ENCODE data around the gene DISP3. TPM values are rescaled to one million over a fixed set of nuclear protein-coding genes. Genes with fewer than 3 reads are reported as not detected.

The DISP3 gene
- total RNA-seq, 2 experiments from 2014 or later, result 0.97 to 1.7 TPM

DNA sequence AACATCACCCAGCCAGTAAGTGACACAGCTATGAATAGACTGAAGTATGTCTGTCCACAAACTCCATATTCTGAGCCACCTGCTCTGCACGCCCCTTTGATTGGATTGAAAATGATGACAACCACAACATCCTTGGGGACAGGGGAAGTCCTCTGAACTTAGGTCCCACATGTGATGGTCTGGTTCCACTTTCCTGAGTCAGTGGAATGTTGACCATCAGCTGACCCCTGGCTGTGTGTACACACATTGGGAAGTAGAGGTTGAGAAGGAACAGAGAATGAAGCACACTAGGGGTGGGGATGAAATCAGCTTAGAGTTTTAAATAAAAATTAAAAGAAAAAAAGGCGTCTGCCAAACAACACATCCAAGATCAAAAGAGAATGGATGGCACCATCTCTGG lies 8.0 kb upstream of the DISP3 start:
- intact Hi-C loops (cut with micrococcal nuclease; ENCODE audit: unreplicated experiment), result no loop called here
- Histone ChIP-seq H3K36me3 (ENCODE audit: insufficient read depth, low read length) (no peaks in the 10 kb centered on the region), H3K9me3 (ENCODE audit: low read length) (no peaks in the 10 kb centered on the region), H3K79me2 (ENCODE audit: insufficient read depth, low read depth, low read length) (no peaks in the 10 kb centered on the region), H3K4me2 (ENCODE audit: low read length) (no peak overlapping the region), H4K20me1 (ENCODE audit: insufficient read depth, low read length) (no peaks in the 10 kb centered on the region), H3K4me3 (ENCODE audit: low read depth, low read length, poor library complexity, severe bottlenecking) (no peak overlapping the region), H3K4me1 (ENCODE audit: insufficient read depth, low read length, poor library complexity, severe bottlenecking) (no peaks in the 10 kb centered on the region), H3K27ac (ENCODE audit: low read depth, low read length, poor library complexity, severe bottlenecking) (no peak overlapping the region), H3K9me2 (ENCODE audit: insufficient read depth, low read length) (no peaks in the 10 kb centered on the region), H2AFZ (ENCODE audit: low read length) (no peak overlapping the region)
- ChIA-PET CTCF (ENCODE audit: unreplicated experiment) (no interaction called here), POLR2A (no interaction called here)
- BruUV-seq (replicated peaks), result no TSS peak
- DNase-seq (ENCODE audit: low spot score), result no peak
- TF ChIP-seq, protein P1, sequence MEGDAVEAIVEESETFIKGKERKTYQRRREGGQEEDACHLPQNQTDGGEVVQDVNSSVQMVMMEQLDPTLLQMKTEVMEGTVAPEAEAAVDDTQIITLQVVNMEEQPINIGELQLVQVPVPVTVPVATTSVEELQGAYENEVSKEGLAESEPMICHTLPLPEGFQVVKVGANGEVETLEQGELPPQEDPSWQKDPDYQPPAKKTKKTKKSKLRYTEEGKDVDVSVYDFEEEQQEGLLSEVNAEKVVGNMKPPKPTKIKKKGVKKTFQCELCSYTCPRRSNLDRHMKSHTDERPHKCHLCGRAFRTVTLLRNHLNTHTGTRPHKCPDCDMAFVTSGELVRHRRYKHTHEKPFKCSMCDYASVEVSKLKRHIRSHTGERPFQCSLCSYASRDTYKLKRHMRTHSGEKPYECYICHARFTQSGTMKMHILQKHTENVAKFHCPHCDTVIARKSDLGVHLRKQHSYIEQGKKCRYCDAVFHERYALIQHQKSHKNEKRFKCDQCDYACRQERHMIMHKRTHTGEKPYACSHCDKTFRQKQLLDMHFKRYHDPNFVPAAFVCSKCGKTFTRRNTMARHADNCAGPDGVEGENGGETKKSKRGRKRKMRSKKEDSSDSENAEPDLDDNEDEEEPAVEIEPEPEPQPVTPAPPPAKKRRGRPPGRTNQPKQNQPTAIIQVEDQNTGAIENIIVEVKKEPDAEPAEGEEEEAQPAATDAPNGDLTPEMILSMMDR (conservative IDR thresholded peaks at IDR 0.05; ENCODE audit: low read length), result no peak
- TF ChIP-seq EZH2phosphoT487 (IDR thresholded peaks at IDR 0.05; ENCODE audit: borderline replicate concordance, low read depth, low read length), result no peak

- H3K4me3 ChIP-seq (ENCODE audit: low read depth, low read length, poor library complexity, severe bottlenecking), result no peak overlapping the region
- H3K27ac ChIP-seq (ENCODE audit: low read depth, low read length, poor library complexity, severe bottlenecking), result no peak overlapping the region
- no peak for DNase-seq (ENCODE audit: low spot score)
- no peaks in the 10 kb centered on the region for H4K20me1 ChIP-seq (ENCODE audit: insufficient read depth, low read length)
- H3K79me2 ChIP-seq (ENCODE audit: insufficient read depth, low read depth, low read length), result no peaks in the 10 kb centered on the region
- no peak for TF ChIP-seq EZH2phosphoT487 (IDR thresholded peaks at IDR 0.05; ENCODE audit: borderline replicate concordance, low read depth, low read length)
- TF ChIP-seq, protein P1 (conservative IDR thresholded peaks at IDR 0.05; ENCODE audit: low read length), result no peak
- CTCF ChIA-PET (ENCODE audit: unreplicated experiment), result no interaction called here
- H3K4me1 ChIP-seq (ENCODE audit: insufficient read depth, low read length, poor library complexity, severe bottlenecking), result no peaks in the 10 kb centered on the region
- no peak overlapping the region for H2AFZ ChIP-seq (ENCODE audit: low read length)
- H3K9me2 ChIP-seq (ENCODE audit: insufficient read depth, low read length), result no peaks in the 10 kb centered on the region
- no peaks in the 10 kb centered on the region for H3K9me3 ChIP-seq (ENCODE audit: low read length)
- no peak overlapping the region for H3K4me2 ChIP-seq (ENCODE audit: low read length)
- intact Hi-C loops (cut with micrococcal nuclease; ENCODE audit: unreplicated experiment), result no loop called here
- POLR2A ChIA-PET, result no interaction called here
- BruUV-seq (replicated peaks), result no TSS peak
- H3K36me3 ChIP-seq (ENCODE audit: insufficient read depth, low read length), result no peaks in the 10 kb centered on the region
Measured at GRCh38 chr1:11471473-11471872, 7.5 kb upstream of the DISP3 start.

DNA sequence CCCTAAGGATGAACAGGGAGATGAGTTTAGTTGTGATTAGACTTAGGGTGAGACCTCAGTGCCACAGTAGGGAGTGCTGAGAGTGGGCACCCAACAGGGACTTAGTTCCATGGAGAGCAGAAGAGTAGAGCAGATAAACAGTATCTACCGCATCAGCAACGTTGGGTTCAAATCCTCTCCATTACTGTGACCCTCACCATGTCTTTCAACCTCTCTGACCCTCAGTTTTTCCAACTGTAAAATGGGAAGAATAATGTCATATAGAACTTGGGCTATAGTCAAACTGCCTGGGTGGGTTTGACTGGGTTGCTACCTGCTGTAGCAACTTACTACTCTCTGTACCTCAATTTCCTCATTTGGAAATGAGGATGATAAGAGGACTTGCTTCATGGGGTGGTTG lies 6.7 kb upstream of the DISP3 start:
- Histone ChIP-seq H3K9me2 (ENCODE audit: insufficient read depth, low read length) (no peaks in the 10 kb centered on the region), H3K4me2 (ENCODE audit: low read length) (no peak overlapping the region), H3K36me3 (ENCODE audit: insufficient read depth, low read length) (no peaks in the 10 kb centered on the region), H3K4me3 (ENCODE audit: low read depth, low read length, poor library complexity, severe bottlenecking) (no peak overlapping the region), H3K27ac (ENCODE audit: low read depth, low read length, poor library complexity, severe bottlenecking) (no peak overlapping the region), H2AFZ (ENCODE audit: low read length) (no peak overlapping the region), H3K9me3 (ENCODE audit: low read length) (no peaks in the 10 kb centered on the region), H3K4me1 (ENCODE audit: insufficient read depth, low read length, poor library complexity, severe bottlenecking) (no peaks in the 10 kb centered on the region), H4K20me1 (ENCODE audit: insufficient read depth, low read length) (no peaks in the 10 kb centered on the region), H3K79me2 (ENCODE audit: insufficient read depth, low read depth, low read length) (no peaks in the 10 kb centered on the region)
- DNase-seq (ENCODE audit: low spot score), result no peak
- intact Hi-C loops (cut with micrococcal nuclease; ENCODE audit: unreplicated experiment), result no loop called here
- CTCF ChIA-PET (ENCODE audit: unreplicated experiment), result no interaction called here
- TF ChIP-seq, protein P1 (conservative IDR thresholded peaks at IDR 0.05; ENCODE audit: low read length), result no peak
- no peak for TF ChIP-seq EZH2phosphoT487 (IDR thresholded peaks at IDR 0.05; ENCODE audit: borderline replicate concordance, low read depth, low read length)
- POLR2A ChIA-PET, result no interaction called here
- no TSS peak for BruUV-seq (replicated peaks)
